Right atrium auricular region (tissue), 2 donors: ENCODE measurements around the gene GMPR. TPM values are rescaled to one million over a fixed set of nuclear protein-coding genes. Genes with fewer than 3 reads are reported as not detected.

Experiments
- DNase-seq: peaks from one replicate; pipeline ENCODE4 v3.0.0-alpha.2; 2019; ENCODE audit warnings: low spot score
- H3K27ac ChIP-seq, 2 donors: fragments of 200-600 bp; sonication (generic); 1 replicate in 1 of 2; 2 replicates in 1 of 2; pipeline ENCODE4 v1.5.1; 2016 to 2019
- H3K27me3 ChIP-seq, 2 donors: fragments of 200-600 bp; sonication (generic); one replicate each; pipeline versions ENCODE4 v1.5.1 to v1.6.0; 2017 to 2019
- H3K36me3 ChIP-seq: fragments of 200-600 bp; sonication (generic); one replicate; pipeline ENCODE4 v1.5.1; 2016
- H3K4me1 ChIP-seq, 2 donors: fragments of 200-600 bp; sonication (generic); one replicate each; pipeline versions ENCODE4 v1.5.1 to v1.6.0; 2017 to 2019
- H3K4me3 ChIP-seq, 2 donors: fragments of 200-600 bp; sonication (generic); 1 replicate in 1 of 2; 2 replicates in 1 of 2; pipeline ENCODE4 v1.5.1; 2017 to 2019; ENCODE audit warnings: mild to moderate bottlenecking in 1 of 2, moderate library complexity in 1 of 2
- H3K9me3 ChIP-seq, 2 donors: fragments of 200-600 bp; sonication (generic); one replicate each; pipeline ENCODE4 v1.5.1; 2019
- CTCF ChIP-seq, 2 donors: fragments of 200-600 bp; sonication (generic); IDR thresholded peaks; one replicate each; pipeline ENCODE4 v1.5.1; 2019; ENCODE audit warnings: antibody characterized with exemption in 2 of 2
- total RNA-seq, 2 donors: library from RNA; depleted of rRNA; stranded (reverse); fragments of >200 nt; gene quantifications; one replicate each; pipeline ENCODE4 v1.1.0, GENCODE V29; 2016

The GMPR gene
- total RNA-seq: 10 to 100 TPM; 70.1 to 89.5 TPM

- peak; percentile 85 for DNase-seq
- Histone ChIP-seq H3K9me3 (no peaks in the 10 kb centered on the region), H3K4me1 (peaks cover 0 to 51% of the 10 kb centered on the region in 2 donors), H3K27me3 (no peaks in the 10 kb centered on the region), H3K27ac (peak within 1 kb of the TSS; percentile 93 to 94), H3K4me3 (peak within 1 kb of the TSS; percentile 79 to 93), H3K36me3 (no peaks in the 10 kb centered on the region)
- no peak for TF ChIP-seq CTCF (IDR thresholded peaks at IDR 0.05)
Measured at GRCh38 chr6:16238057-16238962, at the start of gene GMPR. Gene GMPR, plus strand, starts transcription at chr6:16238587. Its CDS starts 107 bp downstream, at chr6:16238694.

GRCh38 chr6:16190214-16190613 is 48.2 kb upstream of the GMPR start:
- Histone ChIP-seq H3K27me3 (no peaks in the 10 kb centered on the region), H3K4me1 (no peaks in the 10 kb centered on the region), H3K9me3 (no peaks in the 10 kb centered on the region), H3K27ac (no peak overlapping the region), H3K36me3 (no peaks in the 10 kb centered on the region), H3K4me3 (no peak overlapping the region)
- TF ChIP-seq CTCF (IDR thresholded peaks at IDR 0.05): no peak
- no peak for DNase-seq

GRCh38 chr6:16196260-16196983 is 42.0 kb upstream of the GMPR start:
- Histone ChIP-seq H3K4me3 (no peak overlapping the region), H3K27me3 (no peaks in the 10 kb centered on the region), H3K4me1 (no peaks in the 10 kb centered on the region), H3K36me3 (no peaks in the 10 kb centered on the region), H3K9me3 (no peaks in the 10 kb centered on the region), H3K27ac (no peak overlapping the region)
- no peak for DNase-seq
- TF ChIP-seq CTCF (IDR thresholded peaks at IDR 0.05): no peak

GRCh38 chr6:16196984-16197546 is 41.3 kb upstream of the GMPR start:
- H3K4me3 ChIP-seq: no peak overlapping the region
- DNase-seq: no peak
- no peaks in the 10 kb centered on the region for H3K4me1 ChIP-seq
- H3K36me3 ChIP-seq: no peaks in the 10 kb centered on the region
- TF ChIP-seq CTCF (IDR thresholded peaks at IDR 0.05): no peak
- no peak overlapping the region for H3K27ac ChIP-seq
- H3K27me3 ChIP-seq: no peaks in the 10 kb centered on the region
- no peaks in the 10 kb centered on the region for H3K9me3 ChIP-seq

- Histone ChIP-seq H3K4me1 (no peaks in the 10 kb centered on the region), H3K9me3 (no peaks in the 10 kb centered on the region), H3K36me3 (no peaks in the 10 kb centered on the region), H3K27me3 (no peaks in the 10 kb centered on the region), H3K27ac (no peak overlapping the region), H3K4me3 (peak overlapping the region in 1 of 2 donors; percentile 6)
- DNase-seq: no peak
- no peak for TF ChIP-seq CTCF (IDR thresholded peaks at IDR 0.05)
Measured at GRCh38 chr6:16198061-16198705, 40.2 kb upstream of the GMPR start.
